ENCODE data around the gene TM4SF1.
"Not testable (repeated sequence)": the region's sequence is repeated elsewhere in the genome, so short reads cannot be mapped to it uniquely, and the experiment has no call there.

Gene TM4SF1

GRCh38 chr3:149339931-149340309 lies 37.5 kb downstream of the TM4SF1 start:
- DNase-seq, result no peak

- not testable (repeated sequence) for DNase-seq
Observed at GRCh38 chr3:149337486-149337885, 40.0 kb downstream of the TM4SF1 start.

- DNase-seq, result no peak
Observed at GRCh38 chr3:149336925-149337324, 40.5 kb downstream of the TM4SF1 start.

- DNase-seq, result no peak
Observed at GRCh38 chr3:149333176-149333859, 44.1 kb downstream of the TM4SF1 start, which contains the start of gene TM4SF18. Gene TM4SF18, minus strand, starts transcription at chr3:149333636. Its CDS starts 254 bp downstream, at chr3:149333382.

GRCh38 chr3:149332771-149333170 lies 44.7 kb downstream of the TM4SF1 start:
- DNase-seq, result no peak

- DNase-seq, result no peak
Observed at GRCh38 chr3:149332227-149332765, 45.2 kb downstream of the TM4SF1 start.

- no peak for DNase-seq
Observed at GRCh38 chr3:149331396-149331795, 46.1 kb downstream of the TM4SF1 start.

- DNase-seq, result no peak
Observed at GRCh38 chr3:149330609-149331331, 46.7 kb downstream of the TM4SF1 start.

- no peak for DNase-seq
Observed at GRCh38 chr3:149327156-149327555, 50.3 kb downstream of the TM4SF1 start.

GRCh38 chr3:149325581-149325980 lies 51.9 kb downstream of the TM4SF1 start:
- DNase-seq, result no peak

- no peak for DNase-seq
Observed at GRCh38 chr3:149324332-149324731, 53.1 kb downstream of the TM4SF1 start.

GRCh38 chr3:149321640-149322039 lies 55.8 kb downstream of the TM4SF1 start:
- no peak for DNase-seq

GRCh38 chr3:149321136-149321535 lies 56.3 kb downstream of the TM4SF1 start:
- DNase-seq, result no peak

GRCh38 chr3:149319750-149320149 lies 57.7 kb downstream of the TM4SF1 start:
- DNase-seq, result no peak
